H1 (cell line): ENCODE results near the gene ZBP1.

Source experiments
- CTCF ChIP-seq, 3 experiments: IDR thresholded peaks; 1 replicate in 2 of 3; 2 replicates in 1 of 3; pipeline versions ENCODE4 v1.5.1 to v1.6.1; 2011; ENCODE audit warnings: low read length in 3 of 3, mild to moderate bottlenecking in 3 of 3, inconsistent platforms in 2 of 3, low read depth in 1 of 3, moderate library complexity in 1 of 3; ENCODE audit not compliant: insufficient read depth in 1 of 3; ENCODE audit errors: control extremely low read depth in 1 of 3
- MAX ChIP-seq: IDR thresholded peaks from 2 replicates; pipeline ENCODE4 v1.6.1; 2012; ENCODE audit warnings: inconsistent platforms
- SP1 ChIP-seq: IDR thresholded peaks from 2 replicates; pipeline ENCODE4 v1.6.1; 2011; ENCODE audit warnings: low read depth, low read length
- USF2 ChIP-seq: IDR thresholded peaks from 2 replicates; pipeline ENCODE4 v1.6.1; 2011; ENCODE audit warnings: low read length, improper control_type of control experiment

GRCh38 chr20:57590485-57591288 is 29.5 kb downstream of the ZBP1 start:
- no peak for TF ChIP-seq CTCF (IDR thresholded peaks at IDR 0.05; ENCODE audit: control extremely low read depth in 1 of 3, insufficient read depth in 1 of 3, low read depth in 1 of 3, low read length in 3 of 3)
- TF ChIP-seq USF2, result no peak
- no peak for TF ChIP-seq MAX
- TF ChIP-seq SP1, result no peak
